Adrenal gland (tissue), 12 donors: Measurements from ENCODE around the gene PTPRU. TPM values are rescaled to one million over a fixed set of nuclear protein-coding genes. Genes with fewer than 3 reads are reported as not detected.

Experiments used
- DNase-seq, 7 donors: peaks; one replicate each; pipeline ENCODE4 v3.0.0-alpha.2; 2019 to 2020
- H3K27ac ChIP-seq, 5 donors: fragments of 200-600 bp; sonication (generic) in 4 of 5; 1 replicate in 3 of 5; 2 replicates in 2 of 5; pipeline versions ENCODE4 v1.5.1 to v1.8.0; 2016 to 2020; ENCODE audit warnings: mild to moderate bottlenecking in 1 of 5
- H3K27me3 ChIP-seq: fragments of 200-600 bp; 2 replicates; pipeline ENCODE4 v1.8.0; 2021
- H3K36me3 ChIP-seq, 2 donors: fragments of 200-600 bp; replicated peaks in 1 of 2; 1 replicate in 1 of 2; 2 replicates in 1 of 2; pipeline versions ENCODE4 v1.5.1 to v1.8.0; 2018 to 2022
- H3K4me1 ChIP-seq, 2 donors: fragments of 200-600 bp; replicated peaks in 1 of 2; 1 replicate in 1 of 2; 2 replicates in 1 of 2; pipeline versions ENCODE4 v1.5.1 to v1.8.0; 2018 to 2021
- H3K4me3 ChIP-seq, 4 donors: fragments of 200-600 bp; sonication (generic) in 3 of 4; one replicate each; pipeline ENCODE4 v1.5.1; 2016 to 2018
- H3K9me3 ChIP-seq, 3 donors: fragments of 200-600 bp; sonication (generic) in 1 of 3; replicated peaks in 1 of 3; 1 replicate in 2 of 3; 2 replicates in 1 of 3; pipeline versions ENCODE4 v1.5.1 to v1.8.0; 2016 to 2021
- POLR2A ChIP-seq, 2 donors: fragments of 450-650 bp; IDR thresholded peaks; one replicate each; pipeline ENCODE4 v1.6.1; 2017; ENCODE audit warnings: antibody characterized with exemption in 2 of 2, mild to moderate bottlenecking in 2 of 2, moderate library complexity in 1 of 2
- WGBS, 4 donors: extraction: QIAGEN DNeasy Blood & Tissue Kit in 2 of 4; methylation state at CpG; one replicate each; pipeline versions ENCODE4 v1.1.5 to v1.1.7; 2013 to 2017; 5-methylcytosine and 5-hydroxymethylcytosine counted together
- intact Hi-C, 2 donors: fragments of 100-400 bp; cut with DNase I; formaldehyde crosslinking; loops; one replicate each; pipeline versions ENCODE4 v1.14.1 to v1.15.0; 2022 to 2023
- polyA plus RNA-seq, 3 donors: library from polyadenylated mRNA; stranded (reverse); fragments of 200-250 nt in 2 of 3; fragments of 350-450 nt in 1 of 3; fragmentation: Illumina TruSeq in 1 of 3; extraction: RNeasy Lipid Tissue Mini Kit (QIAGEN cat#74804) in 1 of 3; gene quantifications; one replicate each; pipeline ENCODE4 v1.2.3, GENCODE V29; 2013 to 2014
- total RNA-seq, 9 donors: library from RNA; depleted of rRNA in 4 of 9; stranded (reverse); fragments of >200 nt in 4 of 9; fragments of 120-200 nt in 1 of 9; fragmentation: NEBNext Ultra II Directional in 1 of 9; extraction: Animal tissue kit (Norgen Biotek cat#: 25700) in 1 of 9; gene quantifications; one replicate each; pipeline versions ENCODE4 v1.1.0 to v1.2.4, GENCODE V29; 2013 to 2023
- TF ChIP-seq, protein P1 (sequence below), 6 experiments: fragments of 450-650 bp in 4 of 6; fragments of 200-600 bp in 2 of 6; sonication (generic) in 1 of 6; IDR thresholded peaks; 1 replicate in 5 of 6; 2 replicates in 1 of 6; pipeline versions ENCODE4 v1.5.1 to v1.8.0; 2016 to 2021; ENCODE audit warnings: antibody characterized with exemption in 6 of 6, mild to moderate bottlenecking in 2 of 6, moderate library complexity in 1 of 6
- donor health status: healthy with polysubstance abuse.
- donor health status: Bipolar disorder and iron deficiency.
- donor health status: DM: yes; HTN: yes; CAD: no.
- donor health status: DM: no; HTN: no; CAD: no.
- donor health status: DM: no; HTN: no; CAD: no.
- donor health status: DM: yes; HTN: yes; CAD: no.

PTPRU gene
- total and polyA plus RNA-seq, 12 donors: 1.4 to 14.4 (median 6.7) TPM

DNA sequence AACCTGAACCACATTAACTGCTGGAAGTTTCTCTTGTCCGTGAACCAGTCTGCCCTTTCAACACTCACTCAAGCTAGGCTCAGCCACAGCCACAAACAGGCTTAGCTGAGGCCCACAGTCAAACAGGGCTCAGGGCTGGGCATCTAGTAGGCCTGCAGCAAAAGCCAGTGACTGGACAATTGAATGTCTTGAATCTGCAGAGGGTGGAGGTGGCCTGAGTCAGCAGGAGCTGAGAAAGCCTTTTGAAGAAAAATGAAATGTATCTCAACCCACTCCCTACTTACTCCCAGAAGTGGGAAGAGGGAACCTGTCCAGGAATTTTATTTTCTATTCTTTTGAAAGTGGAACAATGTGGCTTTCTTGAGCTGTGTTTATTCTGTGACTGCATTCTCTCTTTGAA is 95.4 kb downstream of the PTPRU start:
- intact Hi-C loops: no loop called here
- Histone ChIP-seq H3K9me3 (no peaks in the 10 kb centered on the region), H3K27me3 (no peaks in the 10 kb centered on the region), H3K36me3 (no peaks in the 10 kb centered on the region), H3K4me1 (no peaks in the 10 kb centered on the region), H3K4me3 (no peak overlapping the region), H3K27ac (no peak overlapping the region)
- 69 to 94% (median 76%) methylated on average over 1 of the region's 1 CpG for WGBS, 4 donors
- no peak for DNase-seq
- TF ChIP-seq POLR2A (IDR thresholded peaks at IDR 0.05): no peak

- no peaks in the 10 kb centered on the region for H3K9me3 ChIP-seq
- DNase-seq: peak in 1 of 7 donors; percentile 25
- WGBS, 4 donors: 45 to 50% (median 47%) methylated on average over 6 of the region's 6 CpGs
- no peaks in the 10 kb centered on the region for H3K27me3 ChIP-seq
- no peaks in the 10 kb centered on the region for H3K36me3 ChIP-seq
- no peaks in the 10 kb centered on the region for H3K4me1 ChIP-seq
- H3K4me3 ChIP-seq: no peak overlapping the region
- H3K27ac ChIP-seq: no peak overlapping the region
- intact Hi-C loops: no loop called here
- TF ChIP-seq, protein P1, sequence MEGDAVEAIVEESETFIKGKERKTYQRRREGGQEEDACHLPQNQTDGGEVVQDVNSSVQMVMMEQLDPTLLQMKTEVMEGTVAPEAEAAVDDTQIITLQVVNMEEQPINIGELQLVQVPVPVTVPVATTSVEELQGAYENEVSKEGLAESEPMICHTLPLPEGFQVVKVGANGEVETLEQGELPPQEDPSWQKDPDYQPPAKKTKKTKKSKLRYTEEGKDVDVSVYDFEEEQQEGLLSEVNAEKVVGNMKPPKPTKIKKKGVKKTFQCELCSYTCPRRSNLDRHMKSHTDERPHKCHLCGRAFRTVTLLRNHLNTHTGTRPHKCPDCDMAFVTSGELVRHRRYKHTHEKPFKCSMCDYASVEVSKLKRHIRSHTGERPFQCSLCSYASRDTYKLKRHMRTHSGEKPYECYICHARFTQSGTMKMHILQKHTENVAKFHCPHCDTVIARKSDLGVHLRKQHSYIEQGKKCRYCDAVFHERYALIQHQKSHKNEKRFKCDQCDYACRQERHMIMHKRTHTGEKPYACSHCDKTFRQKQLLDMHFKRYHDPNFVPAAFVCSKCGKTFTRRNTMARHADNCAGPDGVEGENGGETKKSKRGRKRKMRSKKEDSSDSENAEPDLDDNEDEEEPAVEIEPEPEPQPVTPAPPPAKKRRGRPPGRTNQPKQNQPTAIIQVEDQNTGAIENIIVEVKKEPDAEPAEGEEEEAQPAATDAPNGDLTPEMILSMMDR (IDR thresholded peaks at IDR 0.05): peak in 2 of 6 experiments; percentile 14 to 34
- no peak for TF ChIP-seq POLR2A (IDR thresholded peaks at IDR 0.05)
Observed at GRCh38 chr1:29332204-29332603, 95.9 kb downstream of the PTPRU start.

- intact Hi-C loops: no loop called here
- WGBS, 4 donors: 73 to 82% (median 78%) methylated on average over 3 of the region's 3 CpGs
Observed at GRCh38 chr1:29333008-29333407, 96.7 kb downstream of the PTPRU start.

GRCh38 chr1:29335573-29335972 is 99.3 kb downstream of the PTPRU start:
- intact Hi-C loops: no loop called here
- no peak overlapping the region for H3K27ac ChIP-seq
- no peak for TF ChIP-seq POLR2A (IDR thresholded peaks at IDR 0.05)
- TF ChIP-seq, protein P1 (IDR thresholded peaks at IDR 0.05): no peak
- no peaks in the 10 kb centered on the region for H3K27me3 ChIP-seq
- H3K9me3 ChIP-seq: no peaks in the 10 kb centered on the region
- no peaks in the 10 kb centered on the region for H3K36me3 ChIP-seq
- no peak overlapping the region for H3K4me3 ChIP-seq
- no peak for DNase-seq
- no peaks in the 10 kb centered on the region for H3K4me1 ChIP-seq

More at GRCh38 chr1:29333008-29333407, 96.7 kb downstream of the PTPRU start:
- no peaks in the 10 kb centered on the region for H3K27me3 ChIP-seq
- TF ChIP-seq, protein P1 (IDR thresholded peaks at IDR 0.05): no peak
- TF ChIP-seq POLR2A (IDR thresholded peaks at IDR 0.05): no peak
- no peak for DNase-seq
- H3K4me1 ChIP-seq: no peaks in the 10 kb centered on the region
- H3K9me3 ChIP-seq: no peaks in the 10 kb centered on the region
- H3K27ac ChIP-seq: no peak overlapping the region
- H3K36me3 ChIP-seq: no peaks in the 10 kb centered on the region
- no peak overlapping the region for H3K4me3 ChIP-seq

- no peaks in the 10 kb centered on the region for H3K9me3 ChIP-seq
- TF ChIP-seq POLR2A (IDR thresholded peaks at IDR 0.05): no peak
- TF ChIP-seq, protein P1 (IDR thresholded peaks at IDR 0.05): no peak
Observed at GRCh38 chr1:29338908-29339575, 102.7 kb downstream of the PTPRU start.

More at GRCh38 chr1:29338908-29339575, 102.7 kb downstream of the PTPRU start:
- WGBS, 4 donors: 59 to 70% (median 63%) methylated on average over 3 of the region's 3 CpGs
- H3K27ac ChIP-seq: no peak overlapping the region
- H3K27me3 ChIP-seq: no peaks in the 10 kb centered on the region
- DNase-seq: no peak
- no peak overlapping the region for H3K4me3 ChIP-seq
- no peaks in the 10 kb centered on the region for H3K4me1 ChIP-seq
- intact Hi-C loops: no loop called here
- H3K36me3 ChIP-seq: no peaks in the 10 kb centered on the region
